Endodermal cell (in vitro differentiated cells): ENCODE results near the gene CHID1. TPM values are rescaled to one million over a fixed set of nuclear protein-coding genes. Genes with fewer than 3 reads are reported as not detected.

ENCODE experiments used
- DNase-seq: peaks from one replicate; pipeline ENCODE4 v3.0.0-alpha.2; 2017
- H3K27ac ChIP-seq: 2 replicates; pipeline ENCODE4 v1.5.1; 2013; ENCODE audit warnings: mild to moderate bottlenecking, low read depth, low read length, moderate library complexity
- H3K27me3 ChIP-seq: 2 replicates; pipeline ENCODE4 v1.6.1; 2013; ENCODE audit warnings: mild to moderate bottlenecking, low read length, moderate library complexity; ENCODE audit not compliant: insufficient read depth, control insufficient read depth, poor library complexity, severe bottlenecking
- H3K36me3 ChIP-seq: 2 replicates; pipeline ENCODE4 v1.7.0; 2013; ENCODE audit warnings: mild to moderate bottlenecking, low read length, moderate library complexity; ENCODE audit not compliant: control insufficient read depth, insufficient read depth
- H3K4me1 ChIP-seq: one replicate; pipeline ENCODE4 v1.7.0; 2013; ENCODE audit warnings: low read length; ENCODE audit not compliant: control insufficient read depth, insufficient read depth
- H3K4me3 ChIP-seq: 2 replicates; pipeline ENCODE4 v1.5.1; 2013; ENCODE audit warnings: mild to moderate bottlenecking, low read length, moderate library complexity
- H3K9ac ChIP-seq: 2 replicates; pipeline ENCODE4 v1.6.1; 2013; ENCODE audit warnings: mild to moderate bottlenecking, low read length, moderate library complexity; ENCODE audit not compliant: poor library complexity, severe bottlenecking; ENCODE audit errors: extremely low read depth
- H3K9me3 ChIP-seq: 2 replicates; pipeline ENCODE4 v1.6.1; 2013; ENCODE audit warnings: mild to moderate bottlenecking, low read length, moderate library complexity; ENCODE audit not compliant: control insufficient read depth
- H3K27ac Mint-ChIP-seq: 2 replicates; pipeline ENCODE4 v1.8.0; 2020; ENCODE audit warnings: mixed read lengths
- H3K27me3 Mint-ChIP-seq: 2 replicates; pipeline ENCODE4 v1.8.0; 2021; ENCODE audit warnings: mild to moderate bottlenecking, mixed read lengths; ENCODE audit not compliant: insufficient read depth
- H3K36me3 Mint-ChIP-seq: 2 replicates; pipeline ENCODE4 v1.8.0; 2020; ENCODE audit warnings: low read depth, mixed read lengths
- H3K4me1 Mint-ChIP-seq: 2 replicates; pipeline ENCODE4 v1.8.0; 2020; ENCODE audit warnings: mixed read lengths
- H3K4me3 Mint-ChIP-seq: 2 replicates; pipeline ENCODE4 v1.8.0; 2020; ENCODE audit warnings: mild to moderate bottlenecking, moderate library complexity, mixed read lengths
- H3K9me3 Mint-ChIP-seq: 2 replicates; pipeline ENCODE4 v1.8.0; 2020; ENCODE audit warnings: mild to moderate bottlenecking, mixed read lengths
- CTCF ChIP-seq: fragments of 200-600 bp; sonication (generic); conservative IDR thresholded peaks from 2 replicates; pipeline ENCODE4 v1.5.0; 2021; ENCODE audit warnings: antibody characterized with exemption, mild to moderate bottlenecking
- WGBS, 2 experiments: methylation state at CpG; one replicate each; pipeline versions ENCODE4 v1.1.5 to v1.1.7; 2013; ENCODE audit warnings: missing lambda C conversion rate in 2 of 2, mixed read lengths in 1 of 2; ENCODE audit not compliant: insufficient coverage in 1 of 2, insufficient read length in 1 of 2; 5-methylcytosine and 5-hydroxymethylcytosine counted together
- total RNA-seq, 2 donors: library from RNA; stranded (reverse); fragmentation: NEBNext Ultra II Directional in 1 of 2; extraction: Animal tissue kit (Norgen Biotek cat#: 25700) in 1 of 2; gene quantifications; 2 replicates in 1 of 2; 3 replicates in 1 of 2; pipeline ENCODE4 v1.2.1, GENCODE V29; 2021

The CHID1 gene
- total RNA-seq, 2 donors from 2014 or later, result 82.0 to 83.5 TPM

- peak overlapping the region; percentile 31 for H3K9ac ChIP-seq
- H3K36me3 ChIP-seq, result peaks cover 40% of the 10 kb centered on the region
- Mint-ChIP-seq H3K4me1 (peaks cover 40% of the 10 kb centered on the region), H3K9me3 (peaks cover 15% of the 10 kb centered on the region), H3K36me3 (peaks cover 34% of the 10 kb centered on the region), H3K4me3 (peak overlapping the region; percentile 35), H3K27me3 (no peaks in the 10 kb centered on the region), H3K27ac (peak overlapping the region; percentile 88)
- no peak for TF ChIP-seq CTCF
- 70 to 84% methylated on average over 14 to 18 of the region's 18 CpGs for WGBS, 2 experiments
- no peaks in the 10 kb centered on the region for H3K27me3 ChIP-seq
- peak overlapping the region; percentile 73 for H3K4me3 ChIP-seq
- DNase-seq, result no peak
- peak overlapping the region; percentile 69 for H3K27ac ChIP-seq
- H3K4me1 ChIP-seq, result peaks cover 16% of the 10 kb centered on the region
- peaks cover 17% of the 10 kb centered on the region for H3K9me3 ChIP-seq
Measured at GRCh38 chr11:952406-953385, 42.1 kb upstream of the CHID1 start.

DNA sequence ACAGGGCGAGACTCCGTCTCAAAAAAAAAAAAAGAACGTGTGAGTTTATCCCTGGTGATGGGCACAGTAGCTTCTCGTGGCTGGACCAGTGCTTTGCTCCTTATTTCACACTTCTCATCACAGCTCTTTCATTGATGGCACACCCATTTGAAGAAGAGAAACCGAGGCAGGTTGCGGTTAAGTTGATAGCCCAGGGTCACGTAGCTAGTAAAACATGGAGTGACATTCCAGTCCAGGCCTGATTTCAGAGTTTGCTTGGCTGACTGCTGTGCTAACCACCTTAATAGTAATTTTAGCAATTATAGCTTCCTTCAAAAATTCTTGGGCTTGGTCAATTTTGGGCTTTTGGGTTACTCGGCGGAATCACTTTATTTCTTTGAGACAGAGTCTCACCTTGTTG is 40.9 kb upstream of the CHID1 start:
- DNase-seq, result no peak
- peaks cover 15% of the 10 kb centered on the region for H3K9me3 Mint-ChIP-seq
- Histone ChIP-seq H3K4me1 (peaks cover 16% of the 10 kb centered on the region), H3K9ac (no peak overlapping the region), H3K9me3 (peaks cover 17% of the 10 kb centered on the region), H3K27ac (no peak overlapping the region), H3K36me3 (peaks cover 40% of the 10 kb centered on the region), H3K4me3 (no peak overlapping the region), H3K27me3 (no peaks in the 10 kb centered on the region)
- H3K27me3 Mint-ChIP-seq, result no peaks in the 10 kb centered on the region
- 96 to 98% methylated on average over 6 to 9 of the region's 9 CpGs for WGBS, 2 experiments
- H3K27ac Mint-ChIP-seq, result peak overlapping the region; percentile 88
- peaks cover 40% of the 10 kb centered on the region for H3K4me1 Mint-ChIP-seq
- H3K36me3 Mint-ChIP-seq, result peaks cover 40% of the 10 kb centered on the region
- TF ChIP-seq CTCF, result no peak
- no peak overlapping the region for H3K4me3 Mint-ChIP-seq

- Mint-ChIP-seq H3K4me3 (no peak overlapping the region), H3K9me3 (peaks cover 15% of the 10 kb centered on the region), H3K36me3 (peaks cover 59% of the 10 kb centered on the region), H3K27me3 (no peaks in the 10 kb centered on the region), H3K4me1 (peaks cover 41% of the 10 kb centered on the region), H3K27ac (no peak overlapping the region)
- no peak overlapping the region for H3K9ac ChIP-seq
- no peak overlapping the region for H3K27ac ChIP-seq
- no peaks in the 10 kb centered on the region for H3K27me3 ChIP-seq
- no peak for DNase-seq
- 98 to 100% methylated on average over 3 to 4 of the region's 4 CpGs for WGBS, 2 experiments
- H3K36me3 ChIP-seq, result peaks cover 55% of the 10 kb centered on the region
- no peak overlapping the region for H3K4me3 ChIP-seq
- no peak for TF ChIP-seq CTCF
- peaks cover 2% of the 10 kb centered on the region for H3K4me1 ChIP-seq
- H3K9me3 ChIP-seq, result peaks cover 17% of the 10 kb centered on the region
Measured at GRCh38 chr11:947744-948143, 37.1 kb upstream of the CHID1 start.
